NCI-H526 (cell line): Measurements from ENCODE around the gene BTN3A1.
"Not testable (repeated sequence)": the region's sequence is repeated elsewhere in the genome, so short reads cannot be mapped to it uniquely, and the experiment has no call there.

ENCODE experiments used
- DNase-seq, 2 experiments: peaks; one replicate each; lab custom pipeline; 2025; lab: John Stamatoyannopoulos, UW

The BTN3A1 gene

GRCh38 chr6:26401987-26402658 is at the start of gene BTN3A1:
Gene BTN3A1, plus strand, starts transcription at chr6:26402275. Its CDS starts 3,289 bp downstream, at chr6:26405564.
- DNase-seq = peak; percentile 76 to 80

GRCh38 chr6:26352315-26352714 is 49.8 kb upstream of the BTN3A1 start:
- no peak for DNase-seq

GRCh38 chr6:26354162-26354561 is 47.9 kb upstream of the BTN3A1 start:
- no peak for DNase-seq

- DNase-seq = no peak
Observed at GRCh38 chr6:26355366-26355765, 46.7 kb upstream of the BTN3A1 start.

- not testable (repeated sequence) for DNase-seq
Observed at GRCh38 chr6:26357543-26357942, 44.5 kb upstream of the BTN3A1 start.

GRCh38 chr6:26358511-26358981 is 43.5 kb upstream of the BTN3A1 start:
- DNase-seq = no peak

- DNase-seq = no peak
Observed at GRCh38 chr6:26359765-26360164, 42.3 kb upstream of the BTN3A1 start.

- DNase-seq = no peak
Observed at GRCh38 chr6:26360451-26361416, 41.3 kb upstream of the BTN3A1 start.

- no peak for DNase-seq
Observed at GRCh38 chr6:26361544-26361943, 40.5 kb upstream of the BTN3A1 start.

GRCh38 chr6:26362093-26362835 is 39.8 kb upstream of the BTN3A1 start:
- DNase-seq = no peak

GRCh38 chr6:26362836-26363220 is 39.2 kb upstream of the BTN3A1 start:
- DNase-seq = no peak

GRCh38 chr6:26363882-26364701 is 38.0 kb upstream of the BTN3A1 start:
- no peak for DNase-seq

- peak in 1 of 2 experiments; percentile 18 for DNase-seq
Observed at GRCh38 chr6:26365633-26365995, 36.5 kb upstream of the BTN3A1 start.

- DNase-seq = no peak
Observed at GRCh38 chr6:26366504-26366903, 35.6 kb upstream of the BTN3A1 start.

GRCh38 chr6:26367114-26367513 is 35.0 kb upstream of the BTN3A1 start:
- DNase-seq = no peak

- not testable (repeated sequence) for DNase-seq
Observed at GRCh38 chr6:26371813-26372212, 30.3 kb upstream of the BTN3A1 start.

GRCh38 chr6:26372308-26373144 is 29.5 kb upstream of the BTN3A1 start:
- no peak for DNase-seq

- DNase-seq = no peak
Observed at GRCh38 chr6:26375270-26375669, 26.8 kb upstream of the BTN3A1 start.

GRCh38 chr6:26377719-26378118 is 24.4 kb upstream of the BTN3A1 start:
- no peak for DNase-seq

- not testable (repeated sequence) for DNase-seq
Observed at GRCh38 chr6:26378143-26378542, 23.9 kb upstream of the BTN3A1 start.
